ENCODE data around the gene ASIC1. TPM values are rescaled to one million over a fixed set of nuclear protein-coding genes. Genes with fewer than 3 reads are reported as not detected.
"Not testable (repeated sequence)": the region's sequence is repeated elsewhere in the genome, so short reads cannot be mapped to it uniquely, and the experiment has no call there.

The ASIC1 gene
- total RNA-seq, 1 experiment from 2014 or later = 17.9 TPM

DNA sequence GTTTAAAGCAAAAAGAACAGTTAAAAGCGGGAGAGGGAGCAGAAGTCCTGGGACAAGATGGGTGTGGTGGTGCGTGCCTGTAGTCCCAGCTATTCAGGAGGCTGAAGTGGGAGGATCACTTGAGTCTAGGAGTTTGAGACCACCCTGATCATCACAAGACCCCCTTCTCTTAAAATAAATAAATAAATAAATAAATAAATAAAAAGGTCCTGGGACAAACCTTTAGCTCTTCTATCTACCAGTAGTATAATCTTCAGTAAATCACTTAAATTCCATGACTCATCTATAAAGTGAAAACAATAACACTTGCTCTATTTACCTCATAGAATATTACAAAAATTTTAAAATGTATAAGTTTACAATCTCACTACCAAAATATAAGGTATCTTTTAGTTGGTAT is 37.9 kb upstream of the ASIC1 start:
- Histone ChIP-seq H3K9me2 (replicated peaks; ENCODE audit: insufficient read depth, low read length) (no peaks in the 10 kb centered on the region), H3K9ac (ENCODE audit: low read length) (no peak overlapping the region), H3K4me2 (ENCODE audit: low read depth, low read length, poor library complexity, severe bottlenecking) (no peak overlapping the region), H3K4me1 (ENCODE audit: low read length) (peaks cover 38% of the 10 kb centered on the region), H3K9me3 (ENCODE audit: low read length) (no peaks in the 10 kb centered on the region), H3K4me3 (ENCODE audit: low read length) (no peak overlapping the region), H3K79me2 (ENCODE audit: low read length) (peaks cover 95% of the 10 kb centered on the region), H4K20me1 (ENCODE audit: insufficient read depth, low read depth, low read length) (no peaks in the 10 kb centered on the region), H3K36me3 (ENCODE audit: insufficient read depth, low read length) (peaks cover 22% of the 10 kb centered on the region; the same call in 1 of the 2 replicates), H3K27me3 (ENCODE audit: low read length) (no peaks in the 10 kb centered on the region), H3K27ac (ENCODE audit: low read length) (no peak overlapping the region), H2AFZ (ENCODE audit: low read length) (no peak overlapping the region)
- no peak for DNase-seq

DNA sequence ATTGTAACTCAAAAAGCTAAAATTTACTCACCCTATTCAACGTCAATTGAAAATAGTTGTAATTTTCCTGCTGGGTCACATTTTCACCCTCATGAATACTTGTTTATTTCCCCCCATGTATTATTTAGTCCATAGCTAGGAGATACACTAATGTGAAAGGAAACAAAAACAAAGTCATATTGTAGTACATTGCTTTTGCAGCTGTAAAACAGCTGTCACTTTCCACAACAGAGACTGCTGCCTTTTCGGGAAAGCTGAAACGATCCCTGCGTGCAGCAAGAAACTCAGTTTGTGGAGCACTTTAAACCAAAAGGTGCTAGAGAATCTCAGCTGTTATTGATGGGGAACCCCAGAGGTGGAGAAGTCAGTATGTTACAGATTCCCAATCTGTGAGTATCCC is 36.4 kb upstream of the ASIC1 start:
- Histone ChIP-seq H4K20me1 (ENCODE audit: insufficient read depth, low read depth, low read length) (no peaks in the 10 kb centered on the region), H3K9me2 (replicated peaks; ENCODE audit: insufficient read depth, low read length) (no peaks in the 10 kb centered on the region; the same call in 1 of the 2 replicates), H3K36me3 (ENCODE audit: insufficient read depth, low read length) (peaks cover 19% of the 10 kb centered on the region; the same call in 1 of the 2 replicates), H3K27ac (ENCODE audit: low read length) (peak overlapping the region; percentile 46), H3K4me1 (ENCODE audit: low read length) (peaks cover 43% of the 10 kb centered on the region), H3K4me3 (ENCODE audit: low read length) (no peak overlapping the region), H3K4me2 (ENCODE audit: low read depth, low read length, poor library complexity, severe bottlenecking) (peak overlapping the region; percentile 36), H3K27me3 (ENCODE audit: low read length) (no peaks in the 10 kb centered on the region), H3K9ac (ENCODE audit: low read length) (peak overlapping the region; percentile 19; the same call in 1 of the 2 replicates), H3K9me3 (ENCODE audit: low read length) (no peaks in the 10 kb centered on the region), H2AFZ (ENCODE audit: low read length) (no peak overlapping the region), H3K79me2 (ENCODE audit: low read length) (peaks cover 92% of the 10 kb centered on the region)
- no peak for DNase-seq

DNA sequence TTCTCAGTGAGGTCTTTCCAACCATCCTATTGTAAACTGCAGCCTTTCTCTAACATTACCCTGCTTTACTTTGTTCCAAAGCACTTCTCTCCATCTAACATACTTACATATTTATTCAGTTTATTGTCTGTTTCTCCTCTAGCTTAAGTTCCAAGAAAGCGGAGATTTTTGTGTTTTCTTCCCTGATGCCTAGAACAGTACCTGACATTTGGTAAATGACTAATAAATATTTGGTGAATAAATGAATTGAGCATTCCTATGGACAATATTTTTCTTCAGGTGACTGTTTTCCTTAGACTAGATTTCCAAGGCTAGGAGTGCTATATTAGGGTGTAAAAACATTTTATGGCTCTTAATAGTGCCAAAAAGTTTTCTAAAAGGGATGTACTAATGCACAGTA is 34.5 kb upstream of the ASIC1 start:
- H3K27ac ChIP-seq (ENCODE audit: low read length) = no peak overlapping the region
- H2AFZ ChIP-seq (ENCODE audit: low read length) = no peak overlapping the region
- no peak overlapping the region for H3K4me3 ChIP-seq (ENCODE audit: low read length)
- no peak overlapping the region for H3K9ac ChIP-seq (ENCODE audit: low read length)
- H4K20me1 ChIP-seq (ENCODE audit: insufficient read depth, low read depth, low read length) = no peaks in the 10 kb centered on the region
- no peak for DNase-seq
- H3K36me3 ChIP-seq (ENCODE audit: insufficient read depth, low read length) = peaks cover 15% of the 10 kb centered on the region; the same call in 1 of the 2 replicates
- peaks cover 44% of the 10 kb centered on the region for H3K4me1 ChIP-seq (ENCODE audit: low read length)
- peaks cover 74% of the 10 kb centered on the region for H3K79me2 ChIP-seq (ENCODE audit: low read length)
- peak overlapping the region; percentile 4 for H3K4me2 ChIP-seq (ENCODE audit: low read depth, low read length, poor library complexity, severe bottlenecking)
- no peaks in the 10 kb centered on the region for H3K9me3 ChIP-seq (ENCODE audit: low read length)
- no peaks in the 10 kb centered on the region; the same call in 1 of the 2 replicates for H3K9me2 ChIP-seq (replicated peaks; ENCODE audit: insufficient read depth, low read length)
- no peaks in the 10 kb centered on the region for H3K27me3 ChIP-seq (ENCODE audit: low read length)

DNA sequence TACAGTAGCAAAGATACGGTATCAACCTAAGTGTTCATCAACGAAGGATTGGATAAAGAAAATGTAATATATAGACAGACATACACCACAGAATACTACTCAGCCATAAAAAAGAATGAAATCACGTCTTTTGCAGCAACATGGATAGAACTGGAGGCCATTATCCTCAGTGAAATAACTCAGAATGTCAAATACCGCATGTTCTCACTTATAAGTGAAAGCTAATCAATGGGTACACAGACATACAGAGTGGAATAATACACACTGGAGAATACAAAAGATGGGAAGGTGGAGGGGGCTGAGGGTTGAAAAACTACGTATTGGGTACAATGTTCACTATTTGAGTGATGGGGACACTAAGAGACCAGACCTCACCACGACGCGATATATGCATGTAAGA is 33.2 kb upstream of the ASIC1 start:
- peak overlapping the region; percentile 82 for H3K4me3 ChIP-seq (ENCODE audit: low read length)
- H3K27ac ChIP-seq (ENCODE audit: low read length) = no peak overlapping the region

DNA sequence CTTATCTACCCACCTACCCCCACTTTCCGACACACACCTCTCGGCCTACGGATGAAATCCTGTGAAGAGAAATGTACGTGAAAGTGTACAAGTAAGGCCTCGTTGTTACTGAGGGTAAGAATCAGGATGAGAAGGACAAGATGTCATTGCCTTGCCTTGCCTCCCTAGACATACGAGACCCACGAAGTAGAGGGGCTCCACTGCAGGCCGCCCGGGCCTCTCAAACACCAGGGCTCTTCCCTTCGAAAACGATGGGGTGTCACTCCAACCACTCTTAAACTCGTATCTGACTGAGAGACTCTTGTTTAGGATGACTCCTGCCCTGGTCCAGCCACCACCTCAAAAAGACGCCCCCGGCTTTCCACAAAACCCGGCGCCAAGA is 32.6 kb upstream of the ASIC1 start:
- Histone ChIP-seq H3K9me2 (replicated peaks; ENCODE audit: insufficient read depth, low read length) (no peaks in the 10 kb centered on the region; the same call in 1 of the 2 replicates), H3K27me3 (ENCODE audit: low read length) (no peaks in the 10 kb centered on the region), H3K36me3 (ENCODE audit: insufficient read depth, low read length) (peaks cover 15% of the 10 kb centered on the region; the same call in 1 of the 2 replicates), H3K4me1 (ENCODE audit: low read length) (peaks cover 44% of the 10 kb centered on the region), H3K9me3 (ENCODE audit: low read length) (no peaks in the 10 kb centered on the region), H3K9ac (ENCODE audit: low read length) (peak overlapping the region; percentile 86), H3K4me2 (ENCODE audit: low read depth, low read length, poor library complexity, severe bottlenecking) (peak overlapping the region; percentile 76), H2AFZ (ENCODE audit: low read length) (no peak overlapping the region), H4K20me1 (ENCODE audit: insufficient read depth, low read depth, low read length) (no peaks in the 10 kb centered on the region), H3K27ac (ENCODE audit: low read length) (peak overlapping the region; percentile 76), H3K4me3 (ENCODE audit: low read length) (peak overlapping the region; percentile 82), H3K79me2 (ENCODE audit: low read length) (peaks cover 55% of the 10 kb centered on the region)
- DNase-seq = peak; percentile 59

More for the DNA sequence above, 33.2 kb upstream of the ASIC1 start:
- peak overlapping the region; percentile 86 for H3K9ac ChIP-seq (ENCODE audit: low read length)
- no peaks in the 10 kb centered on the region for H4K20me1 ChIP-seq (ENCODE audit: insufficient read depth, low read depth, low read length)
- H3K27me3 ChIP-seq (ENCODE audit: low read length) = no peaks in the 10 kb centered on the region
- H3K4me1 ChIP-seq (ENCODE audit: low read length) = peaks cover 44% of the 10 kb centered on the region
- no peak overlapping the region for H2AFZ ChIP-seq (ENCODE audit: low read length)
- H3K9me2 ChIP-seq (replicated peaks; ENCODE audit: insufficient read depth, low read length) = no peaks in the 10 kb centered on the region; the same call in 1 of the 2 replicates
- H3K36me3 ChIP-seq (ENCODE audit: insufficient read depth, low read length) = peaks cover 15% of the 10 kb centered on the region; the same call in 1 of the 2 replicates
- H3K79me2 ChIP-seq (ENCODE audit: low read length) = peaks cover 61% of the 10 kb centered on the region
- H3K4me2 ChIP-seq (ENCODE audit: low read depth, low read length, poor library complexity, severe bottlenecking) = peak overlapping the region; percentile 76
- DNase-seq = no peak
- H3K9me3 ChIP-seq (ENCODE audit: low read length) = no peaks in the 10 kb centered on the region

DNA sequence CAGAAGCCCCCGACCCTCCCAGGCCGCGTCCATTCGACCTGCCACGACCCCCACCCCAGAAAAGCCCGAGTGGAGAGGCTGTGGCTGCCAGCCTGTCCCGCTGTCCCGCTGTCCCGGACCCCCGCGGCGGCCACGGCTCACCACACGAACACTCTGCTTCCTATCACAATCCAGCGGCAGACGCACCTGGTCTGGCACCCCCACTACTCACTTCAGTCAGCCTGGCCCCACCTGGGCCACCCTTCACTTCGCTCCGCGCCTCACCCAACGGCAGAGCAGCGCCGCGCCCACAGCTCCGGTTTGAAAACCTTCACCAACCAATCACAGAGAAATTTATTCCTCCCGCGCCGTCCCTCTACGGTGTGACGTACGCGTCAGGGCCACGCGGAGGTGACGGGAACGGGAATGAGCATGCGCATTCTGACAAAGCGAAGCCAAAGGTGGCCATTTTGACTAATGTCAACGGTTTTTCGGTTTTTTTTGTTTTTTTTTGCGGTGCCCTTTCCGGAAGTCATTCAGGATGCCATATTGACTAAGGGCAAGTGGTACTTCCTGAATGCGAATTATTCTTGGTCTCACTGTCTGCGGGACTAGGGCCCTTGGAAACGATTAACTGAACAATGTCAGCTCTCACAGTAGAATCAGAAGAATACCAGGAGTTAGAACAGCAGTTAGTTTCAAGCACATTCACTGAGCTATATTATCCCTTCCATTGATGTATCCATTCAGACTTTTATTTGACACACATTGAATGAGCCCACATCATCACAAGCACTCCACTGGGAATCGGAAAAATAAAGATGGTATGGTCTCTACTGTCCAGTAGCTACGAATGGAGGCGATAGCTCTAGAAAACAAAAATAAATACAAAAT is 32.0 kb upstream of the ASIC1 start, which contains the start of gene RACGAP1:
TSS of gene RACGAP1 (minus strand) at position 308 of the 873 bp plus-strand sequence. CDS start 8,779 bp downstream, outside the sequence.
- DNase-seq = peak; percentile 100
- Histone ChIP-seq H3K9me3 (ENCODE audit: low read length) (no peaks in the 10 kb centered on the region), H3K4me3 (ENCODE audit: low read length) (peak within 1 kb of the TSS; percentile 82), H3K9me2 (replicated peaks; ENCODE audit: insufficient read depth, low read length) (no peaks in the 10 kb centered on the region; the same call in 1 of the 2 replicates), H3K4me2 (ENCODE audit: low read depth, low read length, poor library complexity, severe bottlenecking) (peak within 1 kb of the TSS; percentile 92), H3K36me3 (ENCODE audit: insufficient read depth, low read length) (peaks cover 15% of the 10 kb centered on the region; the same call in 1 of the 2 replicates), H3K27me3 (ENCODE audit: low read length) (no peaks in the 10 kb centered on the region), H3K27ac (ENCODE audit: low read length) (peak within 1 kb of the TSS; percentile 76), H3K9ac (ENCODE audit: low read length) (peak within 1 kb of the TSS; percentile 86), H3K79me2 (ENCODE audit: low read length) (peaks cover 49% of the 10 kb centered on the region), H3K4me1 (ENCODE audit: low read length) (peaks cover 43% of the 10 kb centered on the region), H2AFZ (ENCODE audit: low read length) (peak within 1 kb of the TSS; percentile 92), H4K20me1 (ENCODE audit: insufficient read depth, low read depth, low read length) (no peaks in the 10 kb centered on the region)

DNA sequence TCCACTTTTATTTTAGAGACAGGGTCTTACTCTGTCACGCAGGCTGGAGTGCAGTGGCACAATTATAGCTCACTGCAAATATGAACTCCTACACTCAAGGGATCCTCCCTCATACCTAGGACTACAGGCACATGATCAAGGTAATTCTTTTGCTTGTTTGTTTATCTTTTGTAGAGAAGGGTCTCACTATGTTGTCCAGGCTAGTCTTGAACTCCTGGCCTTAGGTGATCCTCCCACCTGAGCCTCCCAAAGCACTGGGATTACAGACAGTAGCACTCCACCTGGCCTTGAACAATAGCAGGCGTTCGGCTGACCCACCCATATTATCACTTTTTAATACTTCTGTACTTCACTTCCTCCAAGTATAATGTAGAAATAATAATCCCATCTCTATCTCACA is 30.7 kb upstream of the ASIC1 start:
- no peak overlapping the region for H3K9ac ChIP-seq (ENCODE audit: low read length)
- H3K4me2 ChIP-seq (ENCODE audit: low read depth, low read length, poor library complexity, severe bottlenecking) = no peak overlapping the region
- H3K36me3 ChIP-seq (ENCODE audit: insufficient read depth, low read length) = peaks cover 6% of the 10 kb centered on the region; the same call in 1 of the 2 replicates
- peaks cover 36% of the 10 kb centered on the region for H3K79me2 ChIP-seq (ENCODE audit: low read length)
- no peaks in the 10 kb centered on the region for H4K20me1 ChIP-seq (ENCODE audit: insufficient read depth, low read depth, low read length)
- no peaks in the 10 kb centered on the region; the same call in 1 of the 2 replicates for H3K9me2 ChIP-seq (replicated peaks; ENCODE audit: insufficient read depth, low read length)
- no peak for DNase-seq
- H3K27ac ChIP-seq (ENCODE audit: low read length) = no peak overlapping the region
- H2AFZ ChIP-seq (ENCODE audit: low read length) = peak overlapping the region; percentile 24; the same call in 1 of the 2 replicates
- H3K27me3 ChIP-seq (ENCODE audit: low read length) = no peaks in the 10 kb centered on the region
- H3K4me3 ChIP-seq (ENCODE audit: low read length) = no peak overlapping the region
- peaks cover 30% of the 10 kb centered on the region for H3K4me1 ChIP-seq (ENCODE audit: low read length)
- no peaks in the 10 kb centered on the region for H3K9me3 ChIP-seq (ENCODE audit: low read length)

DNA sequence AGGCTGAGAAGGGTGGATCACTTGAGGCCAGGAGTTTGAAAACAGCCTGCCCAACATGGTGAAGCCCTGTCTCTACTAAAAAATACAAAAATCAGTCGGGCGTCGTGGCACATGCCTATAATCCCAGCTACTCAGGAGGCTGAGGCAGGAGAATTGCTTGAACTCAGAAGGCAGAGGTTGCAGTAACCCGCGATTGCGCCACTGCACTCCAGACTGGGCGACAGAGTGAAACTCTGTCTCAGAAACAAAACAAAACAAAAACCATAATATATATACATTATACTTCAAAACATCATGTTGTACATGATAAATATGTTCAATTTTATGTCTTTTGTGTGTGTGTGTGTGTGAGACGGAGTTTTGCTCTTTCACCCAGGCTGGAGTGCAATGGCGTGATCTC is 26.9 kb upstream of the ASIC1 start:
- not testable (repeated sequence) for H3K9me3 ChIP-seq (ENCODE audit: low read length); H3K36me3 ChIP-seq (ENCODE audit: insufficient read depth, low read length); H3K9me2 ChIP-seq (replicated peaks; ENCODE audit: insufficient read depth, low read length); H3K27ac ChIP-seq (ENCODE audit: low read length); DNase-seq; H3K4me3 ChIP-seq (ENCODE audit: low read length); H3K4me1 ChIP-seq (ENCODE audit: low read length); H3K4me2 ChIP-seq (ENCODE audit: low read depth, low read length, poor library complexity, severe bottlenecking); H2AFZ ChIP-seq (ENCODE audit: low read length); H3K27me3 ChIP-seq (ENCODE audit: low read length); H3K9ac ChIP-seq (ENCODE audit: low read length); H3K79me2 ChIP-seq (ENCODE audit: low read length); H4K20me1 ChIP-seq (ENCODE audit: insufficient read depth, low read depth, low read length)
